ENCODE data around the gene OR10G7. TPM values are rescaled to one million over a fixed set of nuclear protein-coding genes. Genes with fewer than 3 reads are reported as not detected.

OR10G7 gene
- total and polyA plus RNA-seq, 2 of the 13 experiments (the other 11 are each of a cell fraction or from before 2014, with no cell fraction given), result not detected

DNA sequence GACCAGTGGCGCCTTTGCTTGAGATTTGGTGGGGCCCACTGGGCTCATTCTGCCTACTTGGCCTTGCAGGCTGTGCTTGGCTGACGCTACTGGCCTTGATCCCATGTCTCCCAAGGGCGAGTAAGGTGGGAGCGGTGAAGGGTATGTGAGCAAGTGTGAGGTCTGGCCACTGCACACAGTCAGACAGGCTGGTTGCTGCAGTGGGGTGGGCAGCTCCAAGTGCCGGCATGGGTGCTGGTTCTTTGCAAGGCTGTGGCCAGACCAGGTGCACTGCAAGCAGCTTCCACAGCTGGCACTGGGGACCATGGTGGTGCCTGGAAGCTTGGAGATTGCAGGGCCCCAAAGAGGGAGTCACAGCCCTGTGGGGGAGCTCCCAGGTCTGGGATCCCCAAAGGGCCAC is 33.4 kb upstream of the OR10G7 start:
- no peak overlapping the region for H2AFZ ChIP-seq (ENCODE audit: low read length)
- no peaks in the 10 kb centered on the region for H3K9me3 ChIP-seq (ENCODE audit: low read length)
- H4K20me1 ChIP-seq (ENCODE audit: insufficient read depth, low read length), result no peaks in the 10 kb centered on the region
- ChIA-PET CTCF (ENCODE audit: low intra/inter-chr PET ratio, low total read pairs) (no interaction called here), POLR2A (no interaction called here)
- FAIRE-seq (no peak), ATAC-seq (no peak), DNase-seq (ENCODE audit: low spot score) (no peak)
- WGBS (ENCODE audit: low lambda C conversion rate), result 9% methylated on average over 5 of the region's 5 CpGs
- H3K4me2 ChIP-seq (ENCODE audit: low read depth, low read length), result no peak overlapping the region
- H3K27me3 ChIP-seq (ENCODE audit: control insufficient read depth in 1 of 2, insufficient read depth in 2 of 2, low read length in 2 of 2), result peaks cover 10 to 23% of the 10 kb centered on the region in 2 experiments; a peak in 4 of 5 replicates
- no peaks in the 10 kb centered on the region for H3K79me2 ChIP-seq (ENCODE audit: insufficient read depth, low read length)
- H3K4me3 ChIP-seq (replicated peaks in 1 of 3; ENCODE audit: insufficient read depth in 1 of 3, low read depth in 2 of 3, low read length in 3 of 3), result no peak overlapping the region
- H3K36me3 ChIP-seq (replicated peaks in 1 of 2; ENCODE audit: control insufficient read depth in 1 of 2, insufficient read depth in 2 of 2, low read length in 2 of 2), result no peaks in the 10 kb centered on the region
- no TSS peak for BruUV-seq (replicated peaks)
- 0 out of 2 replicates have a peak, but pooled peaks cover 9% of the 10 kb centered on the region for H3K4me1 ChIP-seq (ENCODE audit: insufficient read depth, low read length)
- in situ Hi-C loops (cut with HindIII; ENCODE audit: extremely low pct_ligation_motif_present, low pct_unique_long_range_greater_than_20kb), result no loop called here
- intact Hi-C loops (cut with micrococcal nuclease; ENCODE audit: unreplicated experiment), result no loop called here
- TF ChIP-seq, protein P1, sequence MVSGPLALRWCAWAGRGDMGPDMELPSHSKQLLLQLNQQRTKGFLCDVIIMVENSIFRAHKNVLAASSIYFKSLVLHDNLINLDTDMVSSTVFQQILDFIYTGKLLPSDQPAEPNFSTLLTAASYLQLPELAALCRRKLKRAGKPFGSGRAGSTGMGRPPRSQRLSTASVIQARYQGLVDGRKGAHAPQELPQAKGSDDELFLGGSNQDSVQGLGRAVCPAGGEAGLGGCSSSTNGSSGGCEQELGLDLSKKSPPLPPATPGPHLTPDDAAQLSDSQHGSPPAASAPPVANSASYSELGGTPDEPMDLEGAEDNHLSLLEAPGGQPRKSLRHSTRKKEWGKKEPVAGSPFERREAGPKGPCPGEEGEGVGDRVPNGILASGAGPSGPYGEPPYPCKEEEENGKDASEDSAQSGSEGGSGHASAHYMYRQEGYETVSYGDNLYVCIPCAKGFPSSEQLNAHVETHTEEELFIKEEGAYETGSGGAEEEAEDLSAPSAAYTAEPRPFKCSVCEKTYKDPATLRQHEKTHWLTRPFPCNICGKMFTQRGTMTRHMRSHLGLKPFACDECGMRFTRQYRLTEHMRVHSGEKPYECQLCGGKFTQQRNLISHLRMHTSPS (CRISPR knock-in tag; IDR thresholded peaks at IDR 0.05; ENCODE audit: low read depth), result no peak
- TF ChIP-seq NFIB (CRISPR knock-in tag; IDR thresholded peaks at IDR 0.05; ENCODE audit: borderline replicate concordance) (no peak), RXRA (CRISPR knock-in tag; IDR thresholded peaks at IDR 0.05) (no peak), RELA (CRISPR knock-in tag; IDR thresholded peaks at IDR 0.05) (no peak), SSRP1 (CRISPR knock-in tag; IDR thresholded peaks at IDR 0.05) (no peak), ZNF564 (CRISPR knock-in tag; IDR thresholded peaks at IDR 0.05) (no peak), ZNF3 (CRISPR knock-in tag; IDR thresholded peaks at IDR 0.05) (no peak), MED13 (CRISPR knock-in tag; IDR thresholded peaks at IDR 0.05) (no peak)
- TF ChIP-seq, protein P2, sequence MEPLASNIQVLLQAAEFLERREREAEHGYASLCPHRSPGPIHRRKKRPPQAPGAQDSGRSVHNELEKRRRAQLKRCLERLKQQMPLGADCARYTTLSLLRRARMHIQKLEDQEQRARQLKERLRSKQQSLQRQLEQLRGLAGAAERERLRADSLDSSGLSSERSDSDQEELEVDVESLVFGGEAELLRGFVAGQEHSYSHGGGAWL (CRISPR knock-in tag; IDR thresholded peaks at IDR 0.05), result no peak
- TF ChIP-seq, protein P3, sequence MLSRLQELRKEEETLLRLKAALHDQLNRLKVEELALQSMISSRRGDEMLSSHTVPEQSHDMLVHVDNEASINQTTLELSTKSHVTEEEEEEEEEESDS (CRISPR knock-in tag; IDR thresholded peaks at IDR 0.05; ENCODE audit: borderline replicate concordance), result no peak
- TF ChIP-seq, protein P4, sequence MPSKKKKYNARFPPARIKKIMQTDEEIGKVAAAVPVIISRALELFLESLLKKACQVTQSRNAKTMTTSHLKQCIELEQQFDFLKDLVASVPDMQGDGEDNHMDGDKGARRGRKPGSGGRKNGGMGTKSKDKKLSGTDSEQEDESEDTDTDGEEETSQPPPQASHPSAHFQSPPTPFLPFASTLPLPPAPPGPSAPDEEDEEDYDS (CRISPR knock-in tag; IDR thresholded peaks at IDR 0.05), result no peak
- TF ChIP-seq, protein P5, sequence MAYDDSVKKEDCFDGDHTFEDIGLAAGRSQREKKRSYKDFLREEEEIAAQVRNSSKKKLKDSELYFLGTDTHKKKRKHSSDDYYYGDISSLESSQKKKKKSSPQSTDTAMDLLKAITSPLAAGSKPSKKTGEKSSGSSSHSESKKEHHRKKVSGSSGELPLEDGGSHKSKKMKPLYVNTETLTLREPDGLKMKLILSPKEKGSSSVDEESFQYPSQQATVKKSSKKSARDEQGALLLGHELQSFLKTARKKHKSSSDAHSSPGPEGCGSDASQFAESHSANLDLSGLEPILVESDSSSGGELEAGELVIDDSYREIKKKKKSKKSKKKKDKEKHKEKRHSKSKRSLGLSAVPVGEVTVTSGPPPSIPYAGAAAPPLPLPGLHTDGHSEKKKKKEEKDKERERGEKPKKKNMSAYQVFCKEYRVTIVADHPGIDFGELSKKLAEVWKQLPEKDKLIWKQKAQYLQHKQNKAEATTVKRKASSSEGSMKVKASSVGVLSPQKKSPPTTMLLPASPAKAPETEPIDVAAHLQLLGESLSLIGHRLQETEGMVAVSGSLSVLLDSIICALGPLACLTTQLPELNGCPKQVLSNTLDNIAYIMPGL (CRISPR knock-in tag; IDR thresholded peaks at IDR 0.05; ENCODE audit: borderline replicate concordance in 1 of 2, low read depth in 1 of 2), result no peak
- no peak overlapping the region for H3K27ac ChIP-seq (ENCODE audit: extremely low read length, insufficient read depth, low read length)
- H3K9ac ChIP-seq (ENCODE audit: insufficient read depth, low read depth, low read length), result no peak overlapping the region
